ENCODE data around the gene NKAIN1. TPM values are rescaled to one million over a fixed set of nuclear protein-coding genes. Genes with fewer than 3 reads are reported as not detected.
"Not testable (repeated sequence)": the region's sequence is repeated elsewhere in the genome, so short reads cannot be mapped to it uniquely, and the experiment has no call there.

Gene NKAIN1
- total RNA-seq, 5 donors from 2014 or later (not counting 1 experiment from before 2014, with no cell fraction given) = 0.13 TPM; not detected in 4

DNA sequence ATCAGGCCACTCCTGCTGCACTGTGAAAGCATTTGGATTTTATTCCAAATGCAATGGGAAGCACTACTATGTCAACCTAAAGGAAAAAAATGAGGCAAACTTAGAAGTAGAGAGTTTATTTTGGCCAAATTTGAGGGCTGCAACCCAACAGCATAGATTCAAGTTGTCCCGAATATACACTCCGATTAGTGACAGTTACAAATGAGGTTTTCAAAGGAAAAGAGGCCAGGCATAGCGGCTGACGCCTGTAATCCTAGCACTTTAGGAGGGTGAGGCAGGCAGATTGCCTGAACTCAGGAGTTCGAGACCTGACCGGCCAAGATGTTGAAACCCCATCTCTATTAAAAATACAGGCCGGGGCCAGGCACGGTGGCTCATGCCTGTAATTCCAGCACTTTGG lies 95.2 kb downstream of the NKAIN1 start:
- CTCF ChIA-PET = no interaction called here
- no peak for DNase-seq
- no peak overlapping the region for H3K4me3 Mint-ChIP-seq
- Histone ChIP-seq H3K9me3 (no peaks in the 10 kb centered on the region), H3K4me1 (ENCODE audit: control insufficient read depth in 1 of 2, extremely low read depth in 1 of 2, insufficient read depth in 2 of 2, low read length in 2 of 2) (no peaks in the 10 kb centered on the region), H3K27me3 (replicated peaks in 1 of 2; ENCODE audit: control insufficient read depth in 2 of 2, extremely low read depth in 1 of 2, insufficient read depth in 2 of 2, low read length in 1 of 2) (no peaks in the 10 kb centered on the region), H3K27ac (ENCODE audit: low read length) (no peak overlapping the region), H3K4me3 (ENCODE audit: control insufficient read depth in 1 of 2, extremely low read depth in 1 of 2, low read length in 1 of 2) (no peak overlapping the region), H3K36me3 (ENCODE audit: control insufficient read depth in 2 of 2, extremely low read depth in 1 of 2, insufficient read depth in 1 of 2, low read length in 1 of 2) (no peaks in the 10 kb centered on the region)
- POLR2A ChIA-PET = no interaction called here
- no peak for ATAC-seq (replicated peaks in 1 of 4)
- no peaks in the 10 kb centered on the region for H3K9me3 Mint-ChIP-seq
- no peaks in the 10 kb centered on the region for H3K4me1 Mint-ChIP-seq
- H3K27ac Mint-ChIP-seq = no peak overlapping the region
- no peaks in the 10 kb centered on the region for H3K36me3 Mint-ChIP-seq
- no peaks in the 10 kb centered on the region for H3K27me3 Mint-ChIP-seq
- WGBS (ENCODE audit: insufficient coverage) = 91% methylated on average over 3 of the region's 8 CpGs

DNA sequence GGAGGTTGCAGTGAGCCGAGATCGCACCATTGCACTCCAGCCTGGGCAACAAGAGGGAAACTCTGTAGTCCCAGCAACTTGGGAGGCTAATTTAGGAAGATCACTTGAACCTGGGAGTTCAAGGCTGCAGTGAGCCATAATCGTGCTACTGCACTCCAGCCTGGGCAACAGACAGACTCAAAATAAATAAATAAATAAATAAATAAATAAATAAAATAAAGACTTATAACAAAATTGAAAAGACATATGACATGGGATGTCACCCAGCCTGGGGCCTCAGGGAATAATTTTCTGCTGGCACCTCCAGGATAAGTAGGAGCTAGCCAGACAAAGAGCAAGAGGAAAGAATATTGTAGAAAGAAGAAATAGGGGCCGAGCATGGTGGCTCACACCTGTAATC lies 96.2 kb downstream of the NKAIN1 start:
- no peaks in the 10 kb centered on the region for H3K4me1 Mint-ChIP-seq
- no peaks in the 10 kb centered on the region for H3K36me3 ChIP-seq (ENCODE audit: control insufficient read depth in 2 of 2, extremely low read depth in 1 of 2, insufficient read depth in 1 of 2, low read length in 1 of 2)
- no peak for DNase-seq
- H3K9me3 ChIP-seq = no peaks in the 10 kb centered on the region
- H3K27ac Mint-ChIP-seq = no peak overlapping the region
- POLR2A ChIA-PET = no interaction called here
- no peaks in the 10 kb centered on the region for H3K4me1 ChIP-seq (ENCODE audit: control insufficient read depth in 1 of 2, extremely low read depth in 1 of 2, insufficient read depth in 2 of 2, low read length in 2 of 2)
- H3K9me3 Mint-ChIP-seq = no peaks in the 10 kb centered on the region
- 84% methylated on average over 3 of the region's 4 CpGs for WGBS (ENCODE audit: insufficient coverage)
- no peaks in the 10 kb centered on the region for H3K36me3 Mint-ChIP-seq
- H3K27me3 Mint-ChIP-seq = no peaks in the 10 kb centered on the region
- CTCF ChIA-PET = no interaction called here
- no peak overlapping the region for H3K27ac ChIP-seq (ENCODE audit: low read length)
- no peaks in the 10 kb centered on the region for H3K27me3 ChIP-seq (replicated peaks in 1 of 2; ENCODE audit: control insufficient read depth in 2 of 2, extremely low read depth in 1 of 2, insufficient read depth in 2 of 2, low read length in 1 of 2)
- H3K4me3 Mint-ChIP-seq = no peak overlapping the region
- H3K4me3 ChIP-seq (ENCODE audit: control insufficient read depth in 1 of 2, extremely low read depth in 1 of 2, low read length in 1 of 2) = no peak overlapping the region
- ATAC-seq (replicated peaks in 1 of 4) = no peak

DNA sequence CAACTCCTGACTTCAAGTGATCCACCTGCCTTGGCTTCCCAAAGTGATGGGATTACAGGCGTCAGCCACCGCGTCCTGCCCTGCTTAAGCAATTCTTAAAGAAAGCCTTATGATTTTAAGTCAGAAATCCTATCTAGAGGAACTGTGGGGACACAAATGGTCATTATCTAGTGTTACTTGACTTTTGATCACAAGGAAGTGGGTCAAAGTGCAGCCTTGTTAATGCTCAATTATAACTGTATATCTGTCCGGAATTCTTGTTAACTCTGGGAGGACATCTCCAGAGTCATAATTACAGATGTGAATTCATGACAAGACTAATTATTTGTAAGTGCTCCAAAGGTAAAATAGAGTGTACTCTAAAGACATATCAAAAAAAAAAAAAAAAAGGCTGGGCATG lies 97.3 kb downstream of the NKAIN1 start:
- CTCF ChIA-PET = interaction anchor here in 1 of 2 donors (0.6 kb wide), 1 partner anchor 34 kb away, joined by 7 read pairs; no protein-coding TSS in a partner anchor
- no peak for ATAC-seq (replicated peaks in 1 of 4)
- no peak overlapping the region for H3K27ac ChIP-seq (ENCODE audit: low read length)
- Mint-ChIP-seq H3K27me3 (no peaks in the 10 kb centered on the region), H3K36me3 (no peaks in the 10 kb centered on the region), H3K4me3 (no peak overlapping the region), H3K9me3 (no peaks in the 10 kb centered on the region), H3K4me1 (no peaks in the 10 kb centered on the region), H3K27ac (no peak overlapping the region)
- H3K4me1 ChIP-seq (ENCODE audit: control insufficient read depth in 1 of 2, extremely low read depth in 1 of 2, insufficient read depth in 2 of 2, low read length in 2 of 2) = no peaks in the 10 kb centered on the region
- no peaks in the 10 kb centered on the region for H3K9me3 ChIP-seq
- no peak overlapping the region for H3K4me3 ChIP-seq (ENCODE audit: control insufficient read depth in 1 of 2, extremely low read depth in 1 of 2, low read length in 1 of 2)
- POLR2A ChIA-PET = interaction anchor here in 1 of 2 donors (0.7 kb wide), 1 partner anchor 359 kb away, joined by 6 read pairs; no protein-coding TSS in a partner anchor
- 100% methylated on average over 1 of the region's 4 CpGs for WGBS (ENCODE audit: insufficient coverage)
- no peaks in the 10 kb centered on the region for H3K36me3 ChIP-seq (ENCODE audit: control insufficient read depth in 2 of 2, extremely low read depth in 1 of 2, insufficient read depth in 1 of 2, low read length in 1 of 2)
- H3K27me3 ChIP-seq (replicated peaks in 1 of 2; ENCODE audit: control insufficient read depth in 2 of 2, extremely low read depth in 1 of 2, insufficient read depth in 2 of 2, low read length in 1 of 2) = no peaks in the 10 kb centered on the region
- DNase-seq = no peak

DNA sequence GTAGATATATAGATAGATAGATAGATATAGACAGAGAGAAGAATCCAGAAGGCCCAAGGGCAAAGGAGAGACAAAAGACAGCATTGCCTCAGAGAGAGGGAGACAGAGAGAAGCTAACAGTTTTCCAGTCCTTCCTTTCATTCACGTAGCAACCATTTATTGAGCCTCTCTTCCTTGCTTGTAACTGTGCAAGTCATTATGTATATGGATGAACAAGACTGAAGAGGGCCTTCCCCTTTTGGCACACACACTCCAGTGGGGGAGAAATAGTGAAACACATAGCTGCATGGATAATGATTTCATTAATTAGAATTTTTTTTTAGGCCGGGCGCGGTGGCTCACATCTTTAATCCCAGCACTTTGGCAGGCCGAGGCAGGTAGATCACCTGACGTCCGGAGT lies 99.4 kb downstream of the NKAIN1 start:
- no peak overlapping the region for H3K27ac ChIP-seq (ENCODE audit: low read length)
- H3K36me3 Mint-ChIP-seq = no peaks in the 10 kb centered on the region
- no peaks in the 10 kb centered on the region for H3K27me3 Mint-ChIP-seq
- no CpG with 5 or more reads among the region's 7 CpGs for WGBS (ENCODE audit: insufficient coverage)
- DNase-seq (no peak), ATAC-seq (replicated peaks in 1 of 4) (no peak)
- no peaks in the 10 kb centered on the region for H3K4me1 ChIP-seq (ENCODE audit: control insufficient read depth in 1 of 2, extremely low read depth in 1 of 2, insufficient read depth in 2 of 2, low read length in 2 of 2)
- H3K27ac Mint-ChIP-seq = no peak overlapping the region
- no peaks in the 10 kb centered on the region for H3K9me3 Mint-ChIP-seq
- CTCF ChIA-PET = no interaction called here
- H3K9me3 ChIP-seq = no peaks in the 10 kb centered on the region
- H3K27me3 ChIP-seq (replicated peaks in 1 of 2; ENCODE audit: control insufficient read depth in 2 of 2, extremely low read depth in 1 of 2, insufficient read depth in 2 of 2, low read length in 1 of 2) = no peaks in the 10 kb centered on the region
- POLR2A ChIA-PET = no interaction called here
- H3K36me3 ChIP-seq (ENCODE audit: control insufficient read depth in 2 of 2, extremely low read depth in 1 of 2, insufficient read depth in 1 of 2, low read length in 1 of 2) = no peaks in the 10 kb centered on the region
- no peak overlapping the region for H3K4me3 Mint-ChIP-seq
- no peaks in the 10 kb centered on the region for H3K4me1 Mint-ChIP-seq
- H3K4me3 ChIP-seq (ENCODE audit: control insufficient read depth in 1 of 2, extremely low read depth in 1 of 2, low read length in 1 of 2) = no peak overlapping the region

DNA sequence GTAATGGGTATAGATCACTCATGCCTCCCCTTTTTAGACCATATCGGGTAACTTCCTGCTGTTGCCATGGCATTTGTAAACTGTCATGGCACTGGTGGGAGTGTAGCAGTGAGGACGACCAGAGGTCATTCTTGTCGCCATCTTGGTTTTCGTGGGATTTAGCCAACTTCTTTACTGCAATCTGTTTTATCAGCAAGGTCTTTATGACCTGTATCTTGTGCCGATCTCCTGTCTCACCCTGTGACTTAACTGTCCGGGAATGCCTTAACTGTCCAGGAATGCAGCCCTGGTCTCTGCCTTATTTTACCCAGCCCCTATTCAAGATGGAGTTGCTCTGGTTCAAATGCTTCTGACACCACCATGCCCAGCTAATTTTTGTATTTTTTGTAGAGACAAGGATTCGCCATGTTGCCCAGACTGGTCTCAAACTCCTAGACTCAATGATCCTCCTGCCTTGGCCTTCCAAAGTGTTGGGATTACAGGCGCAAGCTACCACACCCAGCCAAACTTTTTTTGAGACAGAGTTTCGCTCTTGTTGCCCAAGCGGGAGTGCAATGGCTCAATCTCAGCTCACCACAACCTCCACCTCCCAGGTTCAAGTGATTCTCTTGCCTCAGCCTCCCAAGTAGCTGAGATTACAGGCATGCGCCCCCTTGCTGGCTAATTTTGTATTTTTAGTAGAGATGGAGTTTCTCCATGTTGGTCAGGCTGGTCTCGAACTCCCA lies 100.7 kb downstream of the NKAIN1 start:
- H3K4me1 Mint-ChIP-seq; H3K4me1 ChIP-seq (ENCODE audit: control insufficient read depth in 1 of 2, extremely low read depth in 1 of 2, insufficient read depth in 2 of 2, low read length in 2 of 2); CTCF ChIA-PET; H3K9me3 Mint-ChIP-seq; H3K36me3 ChIP-seq (ENCODE audit: control insufficient read depth in 2 of 2, extremely low read depth in 1 of 2, insufficient read depth in 1 of 2, low read length in 1 of 2); H3K4me3 ChIP-seq (ENCODE audit: control insufficient read depth in 1 of 2, extremely low read depth in 1 of 2, low read length in 1 of 2); DNase-seq; H3K27me3 Mint-ChIP-seq; POLR2A ChIA-PET; H3K27ac ChIP-seq (ENCODE audit: low read length); H3K27ac Mint-ChIP-seq; ATAC-seq (replicated peaks in 1 of 4); H3K27me3 ChIP-seq (replicated peaks in 1 of 2; ENCODE audit: control insufficient read depth in 2 of 2, extremely low read depth in 1 of 2, insufficient read depth in 2 of 2, low read length in 1 of 2); H3K4me3 Mint-ChIP-seq; H3K9me3 ChIP-seq; H3K36me3 Mint-ChIP-seq: not testable (repeated sequence)
- 85% methylated on average over 9 of the region's 12 CpGs for WGBS (ENCODE audit: insufficient coverage)

DNA sequence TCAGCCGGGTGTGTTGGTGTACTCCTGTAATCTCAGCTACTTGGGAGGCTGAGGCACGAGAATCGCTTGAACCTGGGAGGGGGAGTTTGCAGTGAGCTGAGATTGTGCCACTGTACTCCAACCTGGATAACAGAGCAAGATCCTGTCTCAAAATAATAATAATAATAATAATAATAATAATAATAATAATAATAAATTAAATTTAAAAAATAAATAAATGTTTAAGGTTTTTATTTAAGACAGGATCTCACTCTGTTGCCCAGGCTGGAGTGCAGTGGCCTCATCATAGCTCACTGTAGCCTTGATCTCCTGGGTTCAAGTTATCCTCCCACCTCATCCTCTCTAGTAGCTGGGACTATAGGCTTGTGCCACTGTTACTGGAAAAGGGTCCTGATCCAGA lies 101.8 kb downstream of the NKAIN1 start:
- H3K36me3 ChIP-seq (ENCODE audit: control insufficient read depth in 2 of 2, extremely low read depth in 1 of 2, insufficient read depth in 1 of 2, low read length in 1 of 2); H3K4me1 Mint-ChIP-seq; H3K27ac ChIP-seq (ENCODE audit: low read length); H3K27me3 Mint-ChIP-seq; ATAC-seq (replicated peaks in 1 of 4); H3K9me3 Mint-ChIP-seq; H3K4me3 Mint-ChIP-seq; POLR2A ChIA-PET; H3K36me3 Mint-ChIP-seq; H3K27ac Mint-ChIP-seq; H3K27me3 ChIP-seq (replicated peaks in 1 of 2; ENCODE audit: control insufficient read depth in 2 of 2, extremely low read depth in 1 of 2, insufficient read depth in 2 of 2, low read length in 1 of 2); H3K4me1 ChIP-seq (ENCODE audit: control insufficient read depth in 1 of 2, extremely low read depth in 1 of 2, insufficient read depth in 2 of 2, low read length in 2 of 2); H3K9me3 ChIP-seq; H3K4me3 ChIP-seq (ENCODE audit: control insufficient read depth in 1 of 2, extremely low read depth in 1 of 2, low read length in 1 of 2); DNase-seq: not testable (repeated sequence)
- CTCF ChIA-PET = interaction anchor here in 1 of 2 donors (0.5 kb wide), 1 partner anchor 22 kb away, joined by 3 read pairs; no protein-coding TSS in a partner anchor
- no CpG with 5 or more reads among the region's 3 CpGs for WGBS (ENCODE audit: insufficient coverage)
